Embryonic facial prominence (tissue), 1 donor: ENCODE results near the gene HMG20B.

ENCODE experiments used
- DNase-seq: peaks from one replicate; pipeline ENCODE4 v3.0.0-alpha.2; 2016; ENCODE audit errors: extremely low spot score

The HMG20B gene

DNA sequence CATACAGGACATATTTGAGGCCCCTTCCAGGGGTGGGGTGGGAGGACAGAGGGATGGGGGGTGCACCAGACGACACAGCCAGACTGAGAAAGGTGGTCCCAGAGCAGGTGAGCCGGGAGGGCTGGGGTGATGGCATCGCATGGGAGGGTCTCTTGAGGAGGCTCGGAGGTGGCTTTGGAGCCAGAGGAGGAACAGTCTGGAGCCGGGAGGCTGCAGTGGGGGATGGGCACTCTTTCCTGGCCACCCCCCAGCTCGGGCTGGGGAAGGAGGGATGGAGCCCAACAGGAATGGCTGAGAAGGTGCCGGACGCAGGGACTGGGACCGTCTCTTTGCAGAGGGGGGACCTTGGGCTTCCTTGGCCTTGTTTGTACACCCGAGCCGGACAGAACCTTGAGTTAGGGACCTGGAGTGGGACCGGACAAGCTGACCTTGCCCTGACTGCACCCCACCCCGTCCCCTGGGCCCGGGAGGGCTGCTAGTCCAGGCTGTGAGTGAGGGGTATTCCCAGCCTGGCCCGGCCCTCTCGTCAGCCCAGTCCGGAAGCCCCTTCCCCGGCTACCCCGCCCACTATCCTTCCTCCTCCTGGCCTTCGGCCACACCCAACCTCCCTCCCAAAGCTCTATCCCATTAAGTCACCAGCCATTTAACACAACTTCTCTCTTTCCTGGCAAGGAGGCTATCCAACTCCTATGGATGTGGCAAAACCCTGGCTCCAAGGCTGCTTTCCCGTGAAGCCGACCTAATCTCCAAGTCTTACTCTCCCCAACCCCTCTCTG, 34.7 kb downstream of the HMG20B start:
- no peak for DNase-seq

DNA sequence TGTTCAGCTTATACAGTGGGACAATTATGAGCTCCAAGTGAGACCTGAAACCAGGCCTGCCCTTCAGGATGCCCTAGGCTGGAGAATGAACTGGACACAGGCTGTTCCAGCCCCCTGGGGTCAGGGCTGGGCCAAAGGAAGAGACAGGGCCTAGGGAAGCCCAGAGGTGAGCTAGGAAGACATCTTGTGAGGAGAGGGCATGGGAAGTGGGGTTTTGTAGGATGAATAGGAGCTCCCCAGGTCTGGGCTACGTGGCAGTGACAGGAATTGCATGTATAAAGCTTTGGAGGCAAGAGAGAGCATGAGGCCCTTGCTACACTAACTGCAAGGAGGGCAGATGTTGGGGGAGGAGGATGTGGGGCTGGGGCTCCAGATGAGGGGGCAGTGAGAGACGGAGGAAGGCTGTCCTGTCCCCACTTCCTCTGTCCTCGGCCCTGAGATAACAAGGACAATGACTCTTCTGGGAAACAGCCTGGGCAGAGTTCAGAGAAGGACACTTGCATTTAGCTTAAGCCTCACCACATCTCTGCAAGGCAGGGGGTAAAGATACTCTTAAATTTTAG, 35.4 kb downstream of the HMG20B start:
- DNase-seq: no peak

DNA sequence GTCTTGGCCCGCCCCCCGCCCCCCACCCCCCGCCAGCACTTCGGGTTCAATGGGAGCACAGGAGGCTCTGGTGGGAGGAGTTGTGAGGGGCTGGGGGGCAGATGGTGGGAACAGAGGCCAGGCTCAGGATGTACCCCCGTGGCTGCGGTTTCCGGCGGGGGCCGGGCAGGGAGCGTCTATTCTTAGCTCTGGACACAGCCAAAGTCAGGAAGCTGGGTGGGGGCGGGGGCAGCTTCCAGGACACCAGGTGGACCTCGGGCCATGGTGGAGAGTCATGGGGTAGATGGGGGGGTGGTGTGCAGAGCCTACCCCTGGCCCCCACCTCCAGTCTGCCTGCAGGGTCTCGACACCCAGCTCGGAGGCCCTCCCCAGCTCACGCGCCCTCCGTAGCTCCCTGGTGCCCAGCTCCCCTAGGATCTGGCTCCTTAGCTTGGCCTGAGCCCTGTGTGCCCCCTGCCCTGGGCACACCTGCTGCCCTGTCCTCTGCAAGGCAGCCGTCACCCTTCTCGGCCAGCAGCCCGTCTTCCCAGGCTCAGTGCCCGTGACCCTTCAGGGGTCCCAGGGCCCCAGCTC, 36.1 kb downstream of the HMG20B start:
- no peak for DNase-seq

DNA sequence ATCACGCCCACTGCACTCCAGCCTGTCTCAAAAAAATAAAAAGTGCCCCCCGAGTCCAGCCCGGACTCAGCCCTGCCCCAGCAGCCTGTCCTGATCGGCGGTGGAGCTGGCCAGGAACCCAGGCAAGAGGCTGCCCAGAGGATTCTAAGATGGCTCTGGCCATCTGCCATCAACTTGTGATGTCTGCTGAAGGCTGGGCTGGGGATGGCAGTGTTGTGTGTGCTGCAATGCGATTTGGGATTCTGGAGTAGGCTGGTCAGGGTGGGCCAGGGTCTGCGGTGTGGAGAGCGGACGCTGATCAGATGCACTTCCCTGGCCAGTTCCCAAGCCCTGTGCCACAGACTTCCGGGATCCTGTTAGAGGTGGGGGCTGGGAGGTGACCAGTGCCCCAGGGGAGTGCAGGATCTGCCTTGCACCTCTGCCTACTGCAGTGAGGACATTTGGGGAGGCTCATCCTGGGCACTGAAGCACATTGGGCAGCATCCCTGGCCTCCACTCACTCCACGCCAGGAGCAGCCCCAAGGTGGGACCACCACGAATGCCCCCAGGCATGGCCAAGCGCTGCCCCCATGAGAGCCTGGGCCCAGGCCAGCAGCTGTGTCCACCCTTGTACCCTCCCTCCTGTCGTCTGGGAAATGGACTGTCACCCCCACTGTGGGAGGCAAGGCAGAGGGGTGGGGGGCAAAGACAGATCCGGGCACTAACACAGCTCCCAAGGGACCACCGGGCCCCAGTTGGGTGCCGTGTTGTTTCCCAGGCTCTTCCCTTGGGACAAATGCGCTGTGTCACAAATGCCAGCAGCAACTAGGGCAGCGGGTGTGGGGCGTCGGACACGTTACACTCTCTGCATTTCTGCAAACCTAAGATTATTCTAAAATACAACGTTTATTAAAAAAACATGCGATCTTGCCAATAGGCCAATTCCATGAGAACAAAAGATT, 37.3 kb downstream of the HMG20B start:
- DNase-seq: no peak

DNA sequence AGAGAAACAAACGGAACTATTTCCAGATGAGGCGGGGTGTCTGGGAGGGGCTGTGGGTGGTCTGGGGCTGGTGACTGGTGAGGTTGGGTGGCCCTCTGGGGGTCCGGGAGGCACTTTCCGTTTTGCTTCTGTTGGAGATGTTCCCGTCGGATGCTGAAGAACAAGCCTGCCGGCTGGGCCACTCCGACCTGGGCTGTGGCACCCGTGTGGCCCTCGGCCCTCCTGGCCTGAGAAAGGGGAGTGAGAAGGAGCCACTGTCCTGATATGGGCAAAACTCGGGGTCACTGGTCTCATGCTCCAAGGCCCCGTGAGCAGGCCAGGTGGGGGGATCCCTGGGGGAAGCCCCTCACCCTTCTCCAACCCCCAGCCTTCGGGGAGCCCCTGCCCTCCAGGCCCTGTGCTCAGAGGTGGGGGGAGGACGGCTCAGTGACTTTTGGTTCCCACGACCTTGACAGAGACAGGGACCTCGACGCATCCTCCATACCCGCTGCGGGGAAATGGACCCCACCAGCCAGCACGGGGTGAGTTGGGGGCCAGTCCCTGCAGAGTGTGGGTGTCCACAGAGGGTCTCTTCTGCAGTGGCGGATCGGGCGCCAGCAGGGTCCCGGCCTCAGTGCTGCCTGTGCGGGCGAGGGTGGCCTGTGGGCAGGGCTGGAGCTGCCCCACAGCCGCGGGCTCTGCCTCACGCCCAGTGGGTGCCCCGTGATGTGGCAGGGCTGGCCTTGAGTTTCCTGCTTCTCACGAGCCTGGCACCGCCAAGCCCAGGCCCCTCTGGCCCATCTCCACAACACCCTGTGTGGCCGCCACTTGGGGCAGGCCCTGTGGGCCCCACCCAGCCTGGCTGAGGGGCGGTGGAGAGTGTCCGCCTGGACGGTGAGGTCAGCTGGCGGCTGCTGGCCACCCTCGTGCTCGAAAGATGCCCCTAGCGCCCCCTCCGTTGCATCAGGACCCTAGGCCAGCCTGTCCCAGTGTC, 38.3 kb downstream of the HMG20B start:
- no peak for DNase-seq

DNA sequence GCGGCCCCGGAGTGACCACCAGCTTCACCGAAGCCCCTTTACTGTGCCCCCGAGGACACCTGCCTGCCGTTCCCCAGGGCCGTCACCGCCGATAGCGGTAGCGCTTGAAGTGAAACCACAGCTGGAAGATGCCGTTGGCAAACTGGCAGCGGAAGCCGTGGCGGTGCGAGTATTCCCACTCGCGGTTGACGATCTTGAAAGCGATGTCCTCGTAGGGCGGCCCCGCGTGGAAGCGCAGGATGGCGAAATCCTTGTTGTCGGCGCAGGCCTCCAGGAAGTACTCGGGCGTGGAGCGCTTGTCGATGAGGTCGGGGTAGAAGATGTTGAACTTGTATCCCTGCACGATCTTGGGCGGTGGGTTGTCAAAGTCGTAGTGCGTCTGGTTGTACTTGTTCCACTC, 39.1 kb downstream of the HMG20B start:
- no peak for DNase-seq

DNA sequence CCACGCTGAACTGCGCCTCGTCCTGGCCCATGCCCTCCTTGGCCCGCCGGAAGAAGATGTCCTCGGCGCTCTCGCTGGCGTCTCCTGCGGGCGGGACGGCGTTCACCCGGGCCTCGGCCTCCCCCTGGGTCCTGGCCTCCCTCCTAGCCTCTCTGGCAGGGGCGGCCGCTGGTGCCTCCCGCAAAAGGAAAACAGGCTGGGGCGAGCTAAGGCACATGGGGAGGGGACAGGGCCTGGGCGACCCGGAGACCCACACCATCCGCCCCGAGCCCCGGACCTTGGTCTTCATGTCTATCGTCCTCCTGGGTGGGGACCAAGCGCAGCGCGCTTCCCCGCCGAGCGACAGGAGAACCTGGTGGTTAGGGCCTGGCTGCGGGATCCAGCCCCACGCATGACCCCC, 39.6 kb downstream of the HMG20B start:
- no peak for DNase-seq

DNA sequence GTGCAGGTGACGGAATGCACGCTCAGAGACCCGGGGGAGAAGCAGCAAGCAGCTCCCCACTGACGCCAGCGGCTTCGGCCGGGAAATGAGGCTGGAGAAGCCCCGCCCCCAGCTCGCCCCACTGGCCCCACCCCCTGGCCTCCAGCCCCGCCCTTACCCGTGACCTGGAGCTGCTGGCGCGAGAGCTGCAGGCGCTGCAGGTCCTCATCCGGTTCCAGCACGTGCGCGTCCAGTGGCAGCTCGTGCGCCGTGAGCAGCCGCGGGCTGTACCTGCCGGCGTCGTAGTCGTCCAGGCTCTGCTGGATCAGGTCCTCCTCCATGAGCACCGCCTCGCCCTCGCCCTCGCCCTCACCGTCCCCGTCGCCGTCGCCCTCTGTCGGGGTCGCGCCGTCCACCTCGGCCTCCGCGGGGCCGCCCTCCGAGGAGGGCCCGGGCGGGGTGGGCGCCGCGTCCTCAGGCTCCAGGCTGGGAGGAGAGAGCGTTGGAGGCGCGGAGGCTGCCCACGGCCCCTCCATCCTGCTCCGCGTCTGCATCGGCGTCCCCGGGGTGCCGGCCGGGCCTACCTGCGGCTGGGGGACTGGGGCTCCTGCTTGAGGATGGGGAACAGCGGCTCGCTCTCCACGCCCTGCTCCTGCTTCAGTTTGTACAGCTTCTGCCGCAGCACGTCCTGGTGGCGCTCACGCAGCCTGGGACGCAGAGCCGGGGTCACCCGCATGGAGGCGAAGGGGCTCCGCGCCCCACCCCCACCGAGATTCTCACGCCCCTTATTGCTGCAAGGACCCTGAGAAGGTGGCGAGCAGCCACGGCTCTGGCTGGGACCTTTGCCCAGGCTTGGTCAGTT, 40.4 kb downstream of the HMG20B start:
- no peak for DNase-seq

DNA sequence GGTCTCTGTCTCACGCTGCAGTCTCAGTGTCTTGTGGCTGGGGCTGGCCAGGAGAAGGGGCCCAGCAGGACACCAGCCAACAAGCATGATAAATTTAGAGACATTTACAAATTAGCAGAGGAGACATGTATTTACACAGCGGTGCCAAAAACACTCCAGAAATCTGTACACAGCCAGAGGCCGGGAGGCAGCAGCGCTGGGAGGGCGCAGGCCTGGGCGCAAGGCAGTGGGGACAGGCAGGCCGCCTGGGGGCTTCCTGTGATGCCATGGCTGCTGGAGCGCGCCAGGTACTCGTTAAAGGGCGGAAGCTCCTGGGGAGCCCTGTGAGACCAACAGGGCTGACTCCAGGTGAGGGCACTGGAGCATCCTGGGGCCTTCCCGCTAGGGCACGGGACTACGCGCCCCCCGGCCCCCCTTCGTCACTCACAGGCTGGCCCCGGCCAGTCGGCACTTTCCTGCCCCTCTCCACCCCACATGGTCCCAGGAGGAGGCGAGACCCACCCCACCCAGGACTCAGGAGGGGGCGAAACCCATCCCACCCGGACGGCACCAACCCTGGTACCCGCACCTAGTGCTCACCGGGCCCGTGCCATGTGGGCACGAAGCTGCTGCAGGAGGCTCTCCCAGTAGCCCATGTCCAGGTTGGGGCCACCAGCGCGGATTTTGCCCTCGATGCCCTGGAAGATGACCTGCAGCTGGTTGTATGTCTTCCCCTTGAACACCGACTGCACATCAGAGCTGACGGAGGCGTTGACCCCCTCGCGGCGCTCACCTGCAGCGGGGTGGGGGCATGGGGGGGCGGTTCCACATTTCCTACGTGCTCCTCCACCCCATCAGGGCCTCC, 41.3 kb downstream of the HMG20B start:
- DNase-seq: no peak

DNA sequence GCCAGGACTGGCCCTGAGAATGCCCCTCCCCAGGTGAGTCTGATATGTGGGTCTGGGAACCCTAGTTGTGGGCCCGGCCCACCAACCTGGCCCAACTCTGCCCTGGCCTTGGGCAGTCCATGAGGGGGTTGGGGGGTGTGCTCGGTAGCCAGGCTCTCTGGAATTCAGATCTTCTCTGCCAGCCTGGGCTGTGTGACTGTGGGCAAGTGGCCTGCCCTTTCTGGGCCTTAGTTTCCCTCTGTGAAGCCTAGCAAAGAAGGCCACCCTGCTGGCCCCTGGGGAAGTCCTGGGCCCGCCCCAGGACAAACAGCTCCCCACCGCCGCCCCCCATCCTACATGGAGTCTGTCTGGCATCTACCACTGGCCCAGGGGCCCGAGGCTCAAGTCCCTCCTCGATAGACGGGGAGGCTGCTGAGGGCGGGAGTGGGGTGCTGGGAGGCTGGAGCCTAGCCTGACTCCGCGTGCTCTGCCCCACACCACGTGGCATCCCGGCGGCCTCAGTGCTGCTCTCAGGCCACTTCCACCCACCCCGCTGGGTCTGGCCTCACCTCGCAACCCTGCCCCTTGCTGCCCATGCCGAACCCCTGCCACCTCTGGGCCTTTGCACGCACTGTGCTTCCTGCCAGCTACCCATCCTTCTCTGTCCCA, 42.2 kb downstream of the HMG20B start:
- no peak for DNase-seq

DNA sequence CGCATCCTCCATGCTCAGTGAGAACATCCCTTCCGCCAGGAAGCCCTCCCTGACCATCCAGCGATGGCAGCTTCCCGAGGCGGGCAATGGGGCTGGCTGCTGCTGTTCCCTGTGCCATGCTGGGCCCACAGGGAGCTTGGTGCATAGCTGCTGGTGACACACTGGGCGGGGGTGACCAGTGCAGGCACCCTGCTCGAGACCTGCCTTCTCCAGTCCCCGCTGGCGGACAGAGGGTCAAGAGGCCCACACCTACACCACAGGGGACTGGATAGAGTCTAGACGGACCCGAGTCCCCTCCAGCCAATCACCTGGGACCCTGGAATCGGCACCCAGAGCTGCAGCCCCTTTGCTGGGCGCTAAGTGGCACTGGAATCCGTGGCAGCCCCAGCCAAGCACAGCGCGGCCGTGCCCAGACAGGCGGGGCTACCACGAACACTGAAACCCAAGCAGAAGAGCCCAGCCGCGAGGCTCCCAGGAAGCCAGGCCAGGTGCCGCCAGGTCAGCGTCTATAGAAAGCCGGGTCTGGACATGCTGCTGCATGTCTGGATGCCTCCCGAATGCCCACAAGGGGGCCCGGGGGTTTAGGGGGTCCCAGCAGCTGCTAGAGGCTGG, 42.9 kb downstream of the HMG20B start:
- no peak for DNase-seq

DNA sequence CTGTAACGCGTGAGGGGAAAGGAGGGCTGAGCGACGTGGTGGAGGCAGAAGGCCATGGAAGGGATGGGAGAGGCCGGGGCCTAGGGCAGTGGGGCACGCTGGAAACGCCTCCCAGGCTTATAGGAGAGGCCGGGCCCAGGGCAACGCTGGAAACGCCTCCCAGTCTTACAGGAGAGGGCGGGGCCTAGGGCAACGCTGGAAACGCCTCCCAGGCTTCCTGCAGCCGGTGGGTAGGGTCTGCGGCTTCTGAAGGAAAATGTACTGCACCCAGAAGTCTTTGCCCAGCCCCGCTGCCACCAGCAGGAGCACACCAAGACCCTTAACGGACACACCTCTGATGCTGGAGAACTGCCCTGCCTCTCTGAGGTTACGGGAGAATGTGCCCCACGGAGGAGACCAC, 44.7 kb downstream of the HMG20B start:
- no peak for DNase-seq

DNA sequence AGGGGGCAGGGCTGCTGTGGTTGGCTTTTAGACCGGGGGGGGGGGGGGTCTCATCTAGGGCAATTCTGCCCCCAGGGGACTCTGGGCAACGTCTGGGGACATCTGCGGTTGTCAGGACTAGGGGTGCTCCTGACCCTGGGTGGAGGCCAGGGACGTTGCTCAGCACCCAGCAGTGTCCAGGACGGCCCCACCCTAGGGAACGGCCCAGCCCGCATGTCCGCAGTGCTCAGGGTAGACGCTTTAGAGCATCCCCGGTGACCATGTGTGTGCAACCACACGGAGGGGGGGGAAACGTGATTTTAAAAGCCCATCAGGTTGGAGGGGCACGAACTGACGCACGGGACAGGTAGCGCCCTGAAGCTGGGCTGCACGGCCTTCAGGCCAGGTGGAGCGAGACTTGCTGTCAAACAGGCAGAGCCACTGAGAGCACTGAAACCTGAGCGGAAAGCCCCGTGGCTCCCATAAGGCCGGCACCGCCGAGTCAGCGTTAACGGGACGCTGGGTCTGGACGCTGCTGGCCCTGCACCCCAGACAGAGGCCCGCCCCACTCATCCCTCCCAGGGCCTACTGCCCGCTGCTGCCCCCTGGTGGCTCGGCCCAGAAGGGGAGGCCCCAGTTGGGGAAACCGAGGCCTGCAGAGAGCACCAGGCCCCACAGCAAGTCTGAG, 45.5 kb downstream of the HMG20B start:
- no peak for DNase-seq

DNA sequence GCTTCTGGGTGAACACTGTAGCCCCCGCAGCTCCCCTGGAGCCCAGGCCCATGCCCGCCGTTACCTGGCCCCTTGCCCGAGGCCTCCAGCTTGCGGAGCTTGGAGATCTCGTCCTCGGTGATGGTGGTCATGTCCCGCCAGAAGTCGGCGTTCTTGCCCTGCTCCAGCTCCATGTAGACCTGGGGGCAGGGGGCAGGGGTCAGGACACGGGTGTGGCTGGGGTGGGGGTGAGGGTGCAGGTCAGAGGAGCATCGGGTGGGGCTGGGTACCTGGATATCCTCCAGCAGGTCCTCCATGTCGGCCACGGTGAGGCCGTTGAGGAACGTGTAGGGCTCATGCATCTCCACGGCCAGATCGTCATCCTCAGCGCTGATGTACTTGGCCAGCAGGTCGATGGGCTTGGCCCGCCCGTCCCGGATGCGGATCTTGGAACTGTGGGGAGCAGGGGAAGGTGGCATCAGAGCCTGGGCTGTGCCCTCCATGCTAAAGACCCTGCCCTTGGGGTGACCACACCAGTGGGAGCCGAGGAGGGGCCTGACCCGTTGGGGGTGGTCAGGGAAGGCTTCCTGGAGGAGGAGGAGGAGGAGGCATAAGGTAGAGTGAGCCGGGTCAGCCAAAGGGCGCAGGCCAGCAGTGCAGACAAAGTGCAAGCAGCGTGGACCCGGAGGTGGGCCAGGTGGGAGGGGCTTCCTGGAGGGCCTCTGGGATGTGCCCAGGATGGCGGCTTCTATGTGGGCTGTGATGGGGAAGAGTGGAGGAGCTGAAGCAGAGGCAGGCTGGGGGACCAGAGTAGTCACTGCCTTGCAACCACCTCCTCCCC, 46.3 kb downstream of the HMG20B start:
- DNase-seq: no peak

DNA sequence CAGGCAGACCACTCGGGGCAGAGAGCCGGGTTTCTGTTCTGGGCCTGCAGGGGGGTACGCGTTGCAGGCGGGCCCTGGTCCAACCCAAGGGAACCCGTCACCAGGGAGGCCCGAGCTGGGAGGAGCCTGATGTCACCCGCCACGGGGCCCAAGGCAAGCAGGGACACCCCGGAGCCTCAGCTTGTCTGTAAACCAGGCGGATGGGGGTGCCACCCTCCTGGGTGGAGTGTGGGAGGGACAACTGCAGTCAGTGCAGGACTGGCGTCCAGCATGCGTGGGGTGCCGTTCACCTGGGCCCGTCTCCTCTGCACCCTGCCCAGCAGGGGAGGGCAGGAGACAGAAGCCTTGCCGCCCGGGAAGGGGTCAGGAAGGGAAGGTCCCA, 46.9 kb downstream of the HMG20B start:
- DNase-seq: no peak

DNA sequence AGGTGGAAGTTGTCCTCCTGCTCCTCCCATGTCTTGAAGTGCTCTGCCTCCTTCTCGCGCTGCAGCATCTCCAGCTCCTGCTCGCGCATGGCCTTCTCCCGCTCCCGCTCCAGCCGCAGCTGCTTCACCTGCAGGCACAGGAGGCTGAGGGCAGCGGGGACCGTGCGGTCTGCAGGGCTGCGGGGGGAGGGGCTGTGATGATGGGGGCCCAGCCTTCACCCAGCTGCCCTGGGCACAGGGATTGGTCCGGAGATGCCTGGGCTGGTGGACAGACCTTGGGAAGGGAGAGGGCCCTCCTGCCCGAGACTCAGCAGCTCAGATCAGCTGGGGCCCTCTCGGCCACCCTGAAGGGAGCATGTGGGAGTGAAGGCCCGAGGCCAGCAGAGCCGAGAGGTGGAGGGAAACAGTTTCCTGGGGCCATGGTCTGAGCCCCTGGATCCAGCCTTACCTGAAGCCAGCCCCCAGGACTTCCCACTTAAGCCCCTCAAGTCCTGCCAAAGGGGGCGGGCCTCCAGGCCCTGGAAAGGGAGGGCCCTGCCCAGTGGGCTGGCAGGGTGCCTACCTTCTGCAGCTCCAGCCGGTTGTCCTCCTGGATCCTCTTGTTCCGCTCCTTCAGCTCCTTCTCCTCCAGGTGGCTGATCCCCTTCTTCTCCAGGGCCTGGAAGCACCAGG, 47.5 kb downstream of the HMG20B start:
- DNase-seq: no peak
